M059J (cell line): ENCODE data around the gene TUBA1A. TPM values are rescaled to one million over a fixed set of nuclear protein-coding genes. Genes with fewer than 3 reads are reported as not detected.
A peak's percentile ranks its signal among the peaks of the same experiment; 100 is the strongest.
"Not testable (repeated sequence)": the region's sequence is repeated elsewhere in the genome, so short reads cannot be mapped to it uniquely, and the experiment has no call there.

ENCODE experiments used
- DNase-seq: peaks from one replicate; pipeline ENCODE4 v3.0.0-alpha.2; 2012; ENCODE audit warnings: low read depth
- total RNA-seq: library from RNA; depleted of rRNA; stranded (reverse); fragments of >200 nt; shearing (Covaris generic); gene quantifications from 2 replicates; pipeline ENCODE4 v1.2.3, GENCODE V29; 2014

TUBA1A gene
- total RNA-seq, 1 experiment from 2014 or later: 467 TPM

DNA sequence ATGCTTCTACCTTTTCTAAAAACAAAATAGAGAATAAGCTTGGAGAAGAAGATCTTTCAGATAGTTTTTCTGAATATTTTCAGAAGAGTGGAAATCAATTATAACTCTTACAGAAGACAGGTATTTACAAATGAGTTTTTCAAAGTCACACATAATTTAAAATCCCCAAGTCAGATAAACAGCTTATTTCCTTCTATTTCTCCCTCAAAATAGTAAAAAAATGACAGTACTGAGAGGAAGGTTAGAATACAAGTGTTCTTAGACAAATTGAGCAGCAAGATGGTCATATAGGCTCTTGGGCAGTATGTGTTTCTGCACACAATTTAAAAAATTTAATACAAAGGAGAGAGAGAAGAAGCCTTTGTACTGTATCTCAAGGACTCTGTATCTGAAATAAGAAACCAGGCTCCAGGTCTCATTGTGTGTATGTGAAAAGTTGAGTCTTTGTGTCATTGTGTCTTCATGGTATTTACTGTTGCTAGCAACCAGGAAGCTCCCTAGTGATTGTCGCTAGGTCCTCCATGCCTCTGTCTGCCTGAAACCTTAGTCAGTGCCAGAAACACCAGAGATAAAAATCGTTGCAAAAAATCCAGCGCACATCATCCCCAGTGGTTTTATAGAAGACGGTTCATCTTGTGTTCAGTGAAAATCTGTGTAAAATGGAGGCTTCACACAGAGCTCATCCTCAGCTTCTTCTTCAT lies 12.9 kb upstream of the TUBA1A start:
- DNase-seq: peak; percentile 93

DNA sequence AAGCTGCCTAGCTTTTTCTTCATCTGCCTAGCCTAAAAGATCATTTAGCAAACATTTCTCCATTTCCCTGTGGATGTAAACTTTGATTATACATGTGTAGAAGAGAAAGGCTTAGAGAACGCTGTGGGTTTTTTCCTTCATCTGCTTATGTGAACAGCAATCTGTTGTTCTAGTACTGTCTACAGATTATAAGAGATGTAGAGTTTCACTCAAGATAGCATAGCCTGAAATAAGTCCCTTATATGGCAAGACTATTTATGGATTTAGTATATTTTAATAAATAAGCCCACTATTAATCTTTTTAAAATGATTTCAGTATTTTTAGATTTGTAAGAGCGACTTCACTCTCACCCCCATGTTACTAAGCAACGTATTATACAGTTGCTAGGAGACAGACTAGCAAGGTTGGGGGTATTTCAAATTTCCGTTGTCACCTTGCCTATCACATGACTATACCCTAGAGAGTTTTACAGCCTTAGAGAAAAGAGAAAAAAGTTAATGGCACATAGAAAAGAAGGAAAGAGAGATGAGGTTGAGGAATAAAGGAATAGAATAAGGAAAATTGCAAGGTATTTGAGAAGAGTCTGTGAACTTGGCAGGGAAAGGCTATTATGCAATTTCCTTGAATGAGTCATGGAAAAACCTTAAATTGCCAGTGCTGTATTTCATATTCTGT lies 12.2 kb upstream of the TUBA1A start:
- DNase-seq: peak; percentile 84

DNA sequence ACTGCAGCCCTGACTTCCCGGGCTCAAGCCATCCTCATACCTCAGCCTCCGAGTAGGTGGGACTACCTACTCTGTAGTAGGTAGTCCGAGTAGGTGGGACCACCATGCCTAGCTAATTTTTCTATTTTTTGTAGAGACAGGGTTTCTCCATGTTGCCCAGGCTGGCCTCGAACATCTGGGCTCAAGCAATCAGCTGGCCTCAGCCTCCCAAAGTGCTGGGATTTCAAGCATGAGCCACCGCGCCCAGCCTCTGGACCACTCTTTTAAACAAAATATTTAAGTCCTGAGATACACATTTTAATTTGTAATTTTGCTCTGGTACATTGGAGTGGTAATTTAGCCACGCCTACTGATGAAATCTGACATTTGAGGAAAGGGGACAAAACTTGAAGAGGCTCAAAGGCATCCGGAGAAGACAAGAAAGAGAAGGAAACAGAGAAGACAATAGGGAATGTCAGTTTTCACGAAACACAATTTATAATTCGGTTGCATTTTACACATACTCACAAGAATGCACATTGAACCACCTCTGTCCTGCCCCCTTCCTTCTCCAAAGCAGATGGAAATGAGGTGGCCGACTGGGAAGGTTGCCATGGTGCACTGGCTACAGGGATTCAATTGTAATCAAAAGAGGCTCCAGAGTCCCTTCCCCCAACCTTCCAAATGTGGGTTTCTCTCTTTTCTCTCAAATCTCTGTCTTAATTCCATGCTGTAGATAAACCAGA lies 9.7 kb upstream of the TUBA1A start:
- peak; percentile 95 for DNase-seq

DNA sequence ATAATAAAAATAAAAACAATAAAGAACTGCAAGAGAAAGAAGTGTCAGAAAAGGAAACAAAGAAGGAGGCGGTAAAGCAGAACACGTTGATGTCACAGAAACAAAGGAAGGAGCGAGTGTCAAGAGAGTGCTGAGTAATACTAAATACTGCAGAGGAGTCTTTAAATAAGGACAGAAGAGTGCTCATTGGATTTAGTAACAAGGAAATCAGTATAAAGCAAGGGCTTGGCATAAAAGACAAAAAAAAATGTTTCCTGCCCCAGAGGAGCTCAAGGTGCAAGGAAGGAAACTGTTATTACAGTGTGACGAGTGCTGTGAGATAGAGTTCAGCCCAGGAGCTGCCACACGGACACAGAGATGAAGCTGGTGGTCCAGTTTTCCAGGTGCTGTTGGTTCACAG lies 8.4 kb upstream of the TUBA1A start:
- no peak for DNase-seq

DNA sequence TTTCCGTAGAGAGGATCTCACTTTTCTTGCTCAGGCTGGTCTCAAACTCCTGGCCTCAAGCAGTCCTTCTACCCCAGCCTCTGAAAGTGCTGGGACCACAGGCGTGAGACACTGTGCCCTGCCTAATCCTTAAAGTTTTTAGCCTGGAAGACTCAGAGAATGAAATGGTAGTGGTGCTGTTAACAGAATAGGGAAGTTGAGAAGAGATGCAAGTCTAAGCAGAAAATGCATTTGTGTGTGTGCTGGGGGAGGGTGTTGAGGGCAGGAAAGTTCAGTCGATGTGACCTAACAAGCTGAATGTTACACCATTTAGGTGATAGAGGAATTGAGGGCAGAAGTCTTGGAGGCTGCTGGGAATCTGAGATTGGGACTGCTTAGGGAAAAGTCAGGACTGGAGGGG lies 6.9 kb upstream of the TUBA1A start:
- DNase-seq: no peak

DNA sequence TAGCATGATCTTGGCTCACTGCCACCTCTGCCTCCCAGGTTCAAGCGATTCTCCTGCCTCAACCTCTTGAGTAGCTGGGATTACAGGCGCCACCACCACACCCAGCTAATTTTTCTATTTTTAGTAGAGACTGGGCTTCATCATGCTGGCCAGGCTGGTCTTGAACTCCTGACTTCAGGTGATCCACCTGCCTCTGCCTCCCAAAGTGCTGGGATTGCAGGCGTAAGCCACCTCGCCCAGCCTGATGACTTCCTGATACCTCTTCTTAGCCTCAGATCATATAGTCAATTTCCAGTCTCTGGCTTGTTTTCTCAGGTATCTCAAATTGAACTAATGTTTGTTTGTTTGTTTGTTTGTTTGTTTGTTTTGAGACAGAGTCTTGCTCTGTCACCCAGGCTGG lies 4.9 kb upstream of the TUBA1A start:
- DNase-seq: not testable (repeated sequence)

DNA sequence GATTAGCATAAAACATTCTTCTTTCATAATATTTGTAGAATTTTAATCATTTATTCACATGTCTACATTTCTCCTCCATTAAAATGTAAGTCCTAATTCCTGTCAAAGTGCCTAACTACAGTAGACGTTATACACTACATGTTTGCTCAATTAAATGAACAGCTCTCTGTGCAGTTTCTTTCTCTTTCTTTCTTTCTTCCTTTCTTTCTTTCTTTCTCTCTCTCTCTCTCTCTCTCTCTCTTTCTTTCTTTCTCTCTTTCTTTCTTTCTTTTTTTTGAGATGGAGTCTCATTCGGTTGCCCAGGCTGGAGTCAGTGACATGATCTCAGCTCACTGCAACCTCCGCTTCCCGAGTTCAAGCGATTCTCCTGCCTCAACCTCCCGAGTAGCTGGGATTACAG lies 2.6 kb upstream of the TUBA1A start:
- not testable (repeated sequence) for DNase-seq

DNA sequence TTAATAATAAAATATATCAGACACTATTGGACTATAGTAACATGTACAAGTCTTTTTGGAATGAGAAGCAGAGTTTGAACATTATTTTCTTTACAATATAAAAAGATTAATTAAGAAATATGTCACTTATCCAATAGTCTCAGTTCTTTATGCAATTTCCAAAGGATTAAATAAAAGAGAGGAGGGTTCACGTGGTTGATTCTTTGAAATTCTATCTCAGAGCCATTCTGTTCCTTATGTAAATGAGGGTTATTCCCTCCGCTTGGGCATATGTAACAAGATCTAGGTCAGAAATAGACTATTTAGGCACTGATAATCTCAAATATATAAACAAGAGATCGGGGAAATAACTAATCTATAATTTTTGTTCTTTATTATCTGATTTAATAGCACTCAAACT lies 2.1 kb upstream of the TUBA1A start:
- DNase-seq: no peak

DNA sequence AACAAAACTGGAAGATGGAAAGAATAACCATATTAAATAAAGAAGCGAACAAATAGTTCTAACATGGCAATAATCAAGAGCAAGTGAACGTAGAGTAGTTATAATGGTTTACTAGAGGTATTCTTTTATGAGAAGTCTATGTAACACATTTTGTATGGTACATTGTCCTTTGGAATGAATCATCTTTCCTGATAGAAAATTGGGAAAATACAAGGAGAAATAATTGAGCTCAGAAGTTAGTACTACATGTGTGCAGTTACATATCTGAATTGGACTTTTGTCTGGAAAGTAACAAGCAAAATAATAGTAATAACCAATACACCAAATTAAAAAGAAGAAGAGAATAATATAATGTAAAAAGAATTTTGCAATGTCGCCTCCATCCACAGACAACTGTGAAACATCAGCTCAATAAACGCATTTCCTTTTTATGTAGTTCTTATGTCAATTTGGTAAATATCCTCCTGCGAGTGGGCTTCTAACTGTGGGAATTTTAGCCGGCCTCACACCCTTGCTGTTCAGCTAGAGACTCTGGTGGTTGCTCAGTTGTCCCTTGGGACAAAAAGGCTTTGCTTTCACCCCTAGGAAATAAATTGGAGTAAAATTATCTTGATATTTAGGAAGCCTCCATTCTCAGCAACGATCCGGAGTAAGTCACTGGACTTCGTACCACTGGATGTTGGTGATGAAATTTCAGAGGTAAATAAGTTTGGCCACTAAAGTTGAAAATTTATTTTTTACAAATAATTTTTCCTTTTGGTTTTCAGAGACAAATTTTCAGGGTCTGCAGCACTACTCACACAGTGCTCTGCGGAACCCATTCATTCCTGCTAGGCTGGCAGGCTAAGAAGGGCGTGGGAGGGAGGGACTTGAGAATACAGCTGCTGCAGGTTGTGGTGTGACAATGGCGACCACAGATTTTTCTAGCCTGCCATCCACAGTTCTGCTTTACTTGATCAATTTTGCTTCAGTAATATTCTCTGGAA lies 1.1 kb upstream of the TUBA1A start:
- DNase-seq: no peak

DNA sequence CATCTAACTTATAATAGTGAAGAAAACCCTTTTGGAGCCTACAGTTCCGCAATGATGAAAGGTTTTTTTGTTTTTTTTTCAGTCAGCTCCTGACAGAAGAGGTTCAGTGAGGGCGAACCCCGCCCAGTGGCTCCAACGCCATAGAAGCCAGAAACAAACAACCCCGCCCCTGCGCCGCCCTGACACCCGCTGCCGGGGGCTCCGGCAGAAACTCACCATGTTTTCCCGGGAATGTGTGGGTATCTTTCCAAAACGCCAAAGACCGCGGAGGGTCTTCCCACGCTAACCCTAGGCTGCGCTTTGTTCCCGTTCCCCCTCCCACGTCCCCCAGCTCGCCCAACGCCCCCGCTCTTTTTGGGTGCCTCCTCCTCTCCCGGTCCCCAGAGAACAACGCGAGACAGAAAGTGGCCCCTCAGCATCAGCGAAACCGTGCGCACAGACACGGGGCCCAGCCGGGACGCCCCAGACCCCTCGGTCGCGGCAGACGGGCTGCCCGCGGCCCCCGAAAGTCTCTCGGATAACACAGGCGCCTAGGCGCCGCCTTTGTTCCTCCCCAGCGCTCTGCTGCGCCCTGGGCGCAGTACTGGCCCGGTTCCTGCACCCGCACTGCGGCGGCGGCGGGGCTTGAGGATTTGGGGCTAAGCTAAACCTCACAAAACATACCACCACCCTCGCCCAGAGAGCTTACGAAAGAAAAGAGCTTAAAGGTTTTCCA lies 522 bp downstream of the TUBA1A start:
- DNase-seq: peak; percentile 74

DNA sequence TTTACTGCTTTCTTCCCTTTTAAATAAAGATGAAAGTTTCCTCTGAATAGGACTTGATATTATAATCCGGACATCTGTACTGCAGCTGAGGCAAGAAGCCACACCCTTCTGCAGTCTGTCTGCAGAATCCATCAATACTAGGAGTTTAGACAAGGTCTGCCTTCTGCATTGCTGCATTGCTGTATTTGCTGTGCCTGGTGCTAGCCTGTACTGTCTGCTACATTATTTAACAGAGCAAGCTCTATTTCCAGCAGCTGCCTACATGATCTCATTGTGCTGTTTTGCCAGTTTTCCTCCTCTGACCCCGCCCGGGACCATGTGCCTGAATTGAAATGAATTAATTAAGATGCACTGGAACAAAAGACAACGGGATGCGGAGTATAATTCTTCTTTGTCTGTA lies 1.7 kb downstream of the TUBA1A start:
- DNase-seq: peak; percentile 15

DNA sequence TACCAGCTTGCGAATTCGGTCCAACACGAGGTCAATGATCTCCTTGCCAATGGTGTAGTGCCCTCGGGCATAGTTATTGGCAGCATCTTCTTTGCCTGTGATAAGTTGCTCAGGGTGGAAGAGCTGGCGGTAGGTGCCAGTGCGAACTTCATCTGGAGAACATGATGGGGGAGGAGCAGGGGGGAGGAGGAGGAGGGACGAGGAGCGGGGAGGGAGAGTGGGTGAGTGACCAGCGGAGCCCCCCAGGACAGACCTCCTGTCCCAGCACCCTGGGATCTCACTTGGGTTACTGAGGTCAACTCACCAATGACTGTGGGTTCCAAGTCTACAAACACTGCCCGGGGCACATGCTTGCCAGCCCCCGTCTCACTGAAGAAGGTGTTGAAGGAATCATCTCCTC lies 2.6 kb downstream of the TUBA1A start:
- DNase-seq: not testable (repeated sequence)

DNA sequence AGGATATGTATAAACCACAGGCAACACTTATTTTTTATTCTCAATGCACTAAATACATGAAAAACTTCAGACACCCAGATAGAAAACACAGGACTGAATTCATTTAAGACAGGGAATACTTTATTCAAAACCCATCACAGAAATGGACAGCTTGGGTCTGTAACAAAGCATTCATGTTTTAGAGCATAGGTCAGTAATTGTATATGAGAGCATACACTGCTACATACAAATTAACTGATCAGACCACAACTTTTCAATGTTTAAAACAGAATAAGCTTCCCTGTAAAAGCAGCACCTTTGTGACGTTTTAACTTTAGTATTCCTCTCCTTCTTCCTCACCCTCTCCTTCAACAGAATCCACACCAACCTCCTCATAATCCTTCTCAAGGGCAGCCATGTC lies 4.2 kb downstream of the TUBA1A start:
- not testable (repeated sequence) for DNase-seq

DNA sequence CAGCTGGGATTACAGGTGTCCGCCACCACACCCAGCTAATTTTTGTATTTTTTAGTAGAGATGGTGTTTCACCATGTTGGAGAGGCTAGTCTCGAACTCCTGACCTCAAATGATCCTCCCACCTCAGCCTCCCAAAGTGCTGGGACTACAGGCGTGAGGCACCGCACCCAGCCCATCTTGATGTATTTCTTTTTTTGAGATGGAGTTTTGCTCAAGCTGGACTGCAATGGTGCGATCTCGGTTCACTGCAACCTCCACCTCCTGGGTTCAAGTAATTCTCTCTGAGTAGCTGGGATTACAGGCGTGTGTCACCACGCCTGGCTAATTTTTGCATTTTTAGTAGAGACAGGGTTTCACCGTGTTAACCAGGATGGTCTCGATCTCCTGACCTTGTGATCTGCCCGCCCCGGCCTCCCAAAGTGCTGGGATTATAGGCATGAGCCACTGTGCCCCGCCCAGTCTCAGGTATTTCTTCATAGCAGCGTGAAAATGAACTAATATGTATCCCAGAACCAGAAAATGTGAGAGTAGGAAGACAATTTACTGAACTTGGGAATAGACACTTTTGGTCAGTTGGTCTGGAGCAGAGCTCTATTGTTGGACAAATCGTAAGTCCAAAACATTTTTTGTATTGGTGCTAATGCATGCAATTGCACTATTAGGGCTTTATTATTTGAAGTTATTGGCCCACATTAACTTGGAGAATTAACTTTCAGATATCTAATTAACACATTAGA lies 5.5 kb downstream of the TUBA1A start:
- not testable (repeated sequence) for DNase-seq

DNA sequence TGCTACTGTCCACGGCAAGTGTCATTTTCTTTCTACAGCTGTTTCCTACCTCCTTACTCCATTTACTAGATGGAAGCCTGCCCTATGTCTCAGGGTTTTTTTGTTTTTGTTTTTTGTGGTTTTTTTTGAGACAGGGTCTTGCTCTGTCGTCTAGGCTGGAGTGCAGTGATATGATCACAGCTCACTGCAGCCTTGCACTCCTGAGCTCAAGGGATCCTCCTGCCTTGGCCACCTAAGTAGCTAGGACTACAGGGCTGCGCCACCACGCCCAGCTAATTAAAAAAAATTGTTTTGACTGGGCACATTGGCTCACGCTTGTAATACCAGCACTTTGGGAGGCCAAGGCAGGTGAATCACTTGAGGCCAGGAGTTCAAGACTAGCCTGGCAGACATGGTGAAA lies 14.7 kb downstream of the TUBA1A start:
- no peak for DNase-seq

DNA sequence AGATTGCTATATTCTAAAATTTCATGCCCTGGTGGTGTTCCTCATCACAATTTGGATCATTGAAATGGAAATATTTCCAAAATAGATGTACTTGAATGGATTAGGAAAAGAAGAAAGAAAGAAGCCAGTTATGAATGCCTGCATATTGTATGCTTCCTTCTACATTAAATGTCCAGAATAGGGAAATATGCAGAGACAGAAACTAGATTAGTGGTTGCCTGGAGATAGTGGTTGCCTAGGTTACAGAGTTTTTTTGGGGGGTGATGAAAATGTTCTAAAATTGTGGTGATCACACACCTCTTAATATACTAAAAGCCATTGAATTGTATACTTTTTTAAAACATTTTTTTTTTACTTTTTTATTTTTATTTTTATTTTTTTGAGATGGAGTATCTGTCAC lies 18.0 kb downstream of the TUBA1A start:
- no peak for DNase-seq

DNA sequence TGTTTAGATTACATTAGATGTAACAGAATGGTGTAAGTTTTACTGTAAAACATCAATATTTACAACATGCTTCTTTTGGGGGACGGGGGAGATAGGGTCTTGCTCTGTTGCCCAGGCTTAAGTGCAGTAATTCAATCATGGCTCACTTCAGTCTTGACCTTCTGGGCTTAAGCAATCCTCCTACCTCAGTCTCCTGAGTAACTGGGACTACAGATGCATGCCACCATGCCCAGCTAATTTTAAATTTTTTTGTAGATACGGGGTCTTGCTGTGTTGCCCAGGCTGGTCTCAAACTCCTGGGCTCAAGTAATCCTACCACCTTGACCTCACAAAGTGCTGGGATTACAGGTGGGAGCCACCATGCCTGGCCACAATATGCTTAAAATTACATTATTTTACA lies 23.8 kb downstream of the TUBA1A start:
- DNase-seq: no peak

DNA sequence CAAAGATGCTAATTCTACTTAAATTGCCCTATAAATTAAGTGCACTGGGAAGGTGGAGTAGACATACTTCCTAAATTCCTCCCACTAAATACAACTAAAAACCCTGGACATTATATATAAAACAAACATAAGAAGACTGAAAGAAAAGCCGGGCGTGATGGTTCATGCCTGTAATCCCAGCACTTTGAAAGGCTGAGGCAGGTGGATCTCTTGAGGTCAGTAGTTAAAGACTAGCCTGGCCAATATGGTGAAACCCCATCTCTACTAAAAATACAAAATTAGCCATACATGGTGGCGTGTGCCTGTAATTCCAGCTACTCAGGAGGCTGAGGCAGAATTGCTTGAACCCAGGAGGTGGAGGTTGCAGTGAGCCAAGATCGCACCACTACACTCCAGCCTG lies 27.0 kb downstream of the TUBA1A start:
- not testable (repeated sequence) for DNase-seq

DNA sequence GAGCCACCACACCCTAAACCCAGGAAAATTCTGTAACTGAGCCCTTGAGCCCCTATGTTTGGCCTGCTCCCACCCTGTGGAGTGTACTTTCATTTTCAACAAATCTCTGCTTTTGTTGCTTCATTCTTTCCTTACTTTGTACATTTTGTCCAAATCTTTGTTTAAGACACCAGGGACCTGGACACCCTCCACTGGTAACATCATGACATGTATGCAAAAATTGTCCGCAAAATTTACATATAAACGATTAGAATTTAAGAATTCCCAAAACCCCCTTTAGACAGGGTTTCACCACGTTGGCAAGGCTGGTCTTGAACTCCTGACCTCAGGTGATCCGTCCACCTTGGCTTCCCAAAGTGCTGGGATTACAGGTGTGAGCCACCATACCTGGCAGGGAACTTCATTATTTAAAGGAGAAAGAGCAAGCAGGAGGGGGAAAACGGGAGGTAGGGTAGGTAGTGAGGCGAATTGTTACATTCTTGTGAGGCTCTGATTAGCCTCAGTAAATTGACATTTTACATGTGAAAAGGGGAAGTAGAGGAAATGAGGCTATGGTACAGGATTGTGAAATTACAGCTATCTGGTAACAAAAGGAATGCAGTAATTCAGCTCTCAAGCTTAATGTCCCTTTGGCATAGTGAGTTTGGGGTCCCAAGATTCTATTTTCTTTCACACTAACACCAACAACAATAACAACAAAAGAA lies 27.6 kb downstream of the TUBA1A start:
- DNase-seq: no peak

DNA sequence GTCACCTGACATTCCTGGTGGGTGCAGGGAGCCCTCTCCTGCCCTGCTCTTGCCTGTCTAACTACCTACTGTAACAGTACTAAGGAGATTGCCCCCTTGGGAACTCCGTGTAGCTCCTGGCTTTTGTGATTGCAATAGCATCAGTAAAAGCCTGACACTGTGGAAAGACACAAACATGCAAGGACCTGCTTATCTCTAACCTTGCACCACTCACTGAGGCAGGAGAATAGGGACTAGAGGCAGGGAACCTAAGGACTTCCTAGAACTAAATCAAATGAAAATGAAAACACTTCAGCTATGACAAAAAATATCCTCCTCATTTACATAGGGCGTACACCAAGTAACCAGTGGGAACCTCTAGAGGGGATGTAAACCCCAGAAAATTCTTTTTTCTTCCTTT lies 28.5 kb downstream of the TUBA1A start:
- DNase-seq: no peak
